Amniotic epithelial cell (primary cell): ENCODE results near the gene GET3.
"Not testable (repeated sequence)": the region's sequence is repeated elsewhere in the genome, so short reads cannot be mapped to it uniquely, and the experiment has no call there.

Experiments used
- DNase-seq: peaks from one replicate; pipeline ENCODE4 v3.0.0-alpha.2; 2010; ENCODE audit warnings: low read depth

GET3 gene

DNA sequence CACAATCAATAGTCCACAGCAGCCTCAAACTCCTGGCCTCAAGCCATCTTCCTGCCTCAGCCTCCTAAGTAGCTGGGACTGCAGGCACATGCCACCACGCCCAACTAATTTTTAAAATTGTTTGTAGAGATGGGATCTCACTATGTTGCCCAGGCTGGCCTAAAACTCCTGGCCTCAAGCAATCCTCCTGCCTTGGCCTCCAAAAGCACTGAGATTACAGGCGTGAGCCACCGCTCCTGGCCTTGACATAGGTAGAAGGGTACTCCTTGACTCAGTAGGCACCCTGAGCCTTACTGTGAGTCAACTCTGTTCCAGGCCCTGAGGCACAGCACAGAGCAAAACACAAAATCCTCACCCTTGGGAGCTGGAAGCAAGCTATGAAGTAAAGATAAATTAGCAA, 21.4 kb upstream of the GET3 start:
- no peak for DNase-seq

DNA sequence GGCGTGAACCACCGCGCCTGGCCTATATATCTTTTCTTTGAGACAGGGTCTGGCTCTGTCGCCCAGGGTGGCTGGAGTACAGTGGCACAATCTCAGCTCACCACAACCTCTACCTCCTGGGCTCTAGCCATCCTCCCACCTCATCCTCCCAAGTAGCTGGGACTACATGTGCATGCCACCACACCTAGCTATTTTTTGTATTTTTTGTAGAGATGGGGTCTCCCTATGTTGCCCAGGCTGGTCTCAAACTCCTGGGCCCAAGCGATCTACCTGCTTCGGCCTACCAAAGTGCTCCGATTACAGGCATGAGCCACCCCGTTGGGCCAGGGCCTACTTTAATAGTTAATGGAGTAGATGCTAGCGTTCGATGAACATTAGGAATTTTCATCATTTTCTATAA, 17.0 kb upstream of the GET3 start:
- no peak for DNase-seq

DNA sequence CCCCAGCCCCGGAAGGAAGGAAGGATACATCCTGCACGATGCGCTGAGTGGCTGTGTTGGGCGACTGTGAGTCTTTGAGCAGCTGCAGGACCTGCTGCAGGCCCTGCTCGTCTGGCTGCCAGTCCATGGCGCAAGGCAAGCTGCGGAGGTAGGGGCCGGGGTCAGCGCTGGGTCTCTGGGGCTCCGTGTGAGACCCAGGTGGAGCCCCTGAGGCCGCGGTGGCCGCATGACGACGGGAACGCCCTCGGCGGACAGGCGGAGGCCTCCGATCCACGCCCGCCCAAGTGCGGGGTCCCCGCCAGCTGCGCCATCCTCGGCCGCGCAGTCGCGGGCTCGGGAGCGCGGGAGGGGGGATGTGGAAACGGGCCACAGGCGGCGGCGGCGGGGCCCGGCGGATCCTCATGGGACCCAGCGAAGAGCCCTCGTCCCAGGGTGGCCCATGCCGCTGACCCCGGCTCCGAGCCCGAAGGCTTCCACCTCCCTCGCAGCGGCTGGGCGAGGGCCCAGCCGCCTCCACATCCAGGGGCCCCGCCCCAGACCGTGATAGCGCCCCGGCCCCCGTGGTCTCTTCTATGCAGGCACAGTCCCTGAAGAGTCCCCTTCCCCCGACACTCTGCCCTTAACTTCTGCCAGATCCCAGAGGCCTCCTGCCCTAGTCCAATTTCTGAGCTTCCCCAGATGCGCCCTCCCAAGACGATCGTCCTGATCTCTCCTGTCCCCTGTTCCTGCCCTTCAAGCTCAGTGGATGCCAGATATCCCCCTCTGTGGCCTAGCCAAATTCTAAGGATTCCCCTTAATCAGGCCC, 16.2 kb upstream of the GET3 start:
- DNase-seq = no peak

DNA sequence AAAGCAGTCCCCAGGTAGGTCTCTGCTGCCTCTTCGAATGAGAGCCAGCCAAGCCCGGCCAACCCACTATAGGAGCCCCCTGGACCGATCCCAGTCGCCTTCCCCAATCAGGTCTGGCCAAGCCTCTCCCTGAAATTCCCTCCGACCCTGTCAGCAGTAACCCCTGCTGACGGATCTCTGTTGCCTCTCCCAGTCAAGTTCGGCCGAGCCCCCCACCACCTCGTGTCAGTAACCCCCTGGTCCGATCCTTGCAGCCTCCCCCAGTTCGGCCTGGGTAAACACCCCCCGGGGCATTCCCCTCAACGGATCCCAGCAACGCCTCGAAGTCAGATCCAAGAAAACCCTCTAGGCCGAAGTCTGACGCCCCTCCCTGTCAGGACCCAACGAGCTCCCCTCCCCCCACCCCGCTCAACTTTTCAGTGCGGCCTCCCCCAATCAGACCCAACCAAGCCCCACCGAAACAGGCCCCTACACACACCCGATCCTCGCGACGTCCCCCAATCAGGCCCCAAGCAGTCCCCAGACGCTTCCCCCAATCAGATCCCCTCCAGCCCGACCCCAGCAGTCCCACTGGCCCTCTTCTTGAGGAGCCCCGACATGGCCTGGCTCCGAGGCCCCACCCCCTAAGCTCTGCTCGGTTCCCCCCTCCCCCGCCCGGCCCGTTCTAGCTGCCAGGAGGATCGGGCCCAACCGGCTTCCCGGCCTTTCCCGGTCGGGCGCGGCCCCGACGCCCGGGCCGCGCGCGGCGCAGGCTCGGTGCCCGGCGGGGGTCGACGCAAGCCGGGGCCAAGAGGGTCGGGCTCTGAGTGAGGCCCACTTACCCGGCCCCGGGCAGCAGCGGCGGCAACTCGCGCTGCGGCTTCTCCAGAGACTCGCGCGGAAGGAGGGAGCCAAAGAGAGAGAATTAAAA, 15.4 kb upstream of the GET3 start:
- DNase-seq = peak; percentile 64

DNA sequence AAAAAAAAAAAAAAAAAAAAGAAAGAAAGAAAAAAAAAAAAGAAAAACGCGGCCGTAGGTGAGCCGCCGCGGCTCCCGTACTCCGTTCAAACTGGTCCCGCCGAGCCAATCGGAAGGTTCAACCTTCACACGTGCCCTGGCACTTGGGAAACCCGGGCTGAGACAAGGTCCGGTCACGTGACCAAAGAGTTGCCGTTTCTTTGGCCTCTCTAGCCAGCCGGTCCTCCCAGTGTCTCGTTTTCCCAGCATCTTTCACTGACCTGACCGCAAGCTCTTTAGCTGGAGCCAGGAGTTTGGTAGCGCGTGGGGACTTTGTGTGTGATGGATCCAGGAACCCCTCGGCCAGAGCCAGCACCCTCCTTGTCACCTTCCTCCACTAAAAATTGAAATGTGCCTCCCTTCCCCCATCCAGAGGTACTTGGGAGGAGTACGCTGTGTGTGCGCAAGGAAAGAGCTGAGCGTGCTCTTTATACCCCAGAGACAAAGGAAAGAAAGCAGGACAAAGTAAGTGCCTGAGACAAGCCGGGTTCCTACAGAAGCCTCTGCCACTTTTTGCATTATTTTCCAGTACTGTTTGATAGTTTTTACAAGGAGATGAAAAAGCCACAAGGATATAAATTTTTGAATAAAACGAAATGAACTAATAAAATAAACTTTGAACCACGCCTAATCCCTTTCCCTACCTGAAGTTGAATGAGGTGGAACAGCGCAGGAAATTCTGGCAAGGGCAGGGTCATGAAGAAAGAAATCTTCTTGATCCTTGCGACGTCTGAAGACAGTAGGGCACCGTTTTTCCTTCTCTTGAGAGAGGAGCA, 14.5 kb upstream of the GET3 start:
- DNase-seq = peak; percentile 99

DNA sequence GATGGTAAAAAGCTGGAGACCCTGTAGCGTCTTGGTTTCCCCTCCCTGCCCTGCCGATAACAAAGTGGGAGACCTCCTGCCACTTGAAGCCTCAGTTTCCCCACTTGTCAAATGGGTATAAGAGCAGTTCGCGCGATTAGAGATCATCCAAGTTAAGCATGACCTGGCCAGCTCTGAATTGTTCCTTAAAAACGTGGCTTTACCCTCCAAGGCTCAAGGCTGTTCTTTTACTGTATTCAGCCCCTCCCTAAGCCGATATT, 14.0 kb upstream of the GET3 start:
- DNase-seq = no peak

DNA sequence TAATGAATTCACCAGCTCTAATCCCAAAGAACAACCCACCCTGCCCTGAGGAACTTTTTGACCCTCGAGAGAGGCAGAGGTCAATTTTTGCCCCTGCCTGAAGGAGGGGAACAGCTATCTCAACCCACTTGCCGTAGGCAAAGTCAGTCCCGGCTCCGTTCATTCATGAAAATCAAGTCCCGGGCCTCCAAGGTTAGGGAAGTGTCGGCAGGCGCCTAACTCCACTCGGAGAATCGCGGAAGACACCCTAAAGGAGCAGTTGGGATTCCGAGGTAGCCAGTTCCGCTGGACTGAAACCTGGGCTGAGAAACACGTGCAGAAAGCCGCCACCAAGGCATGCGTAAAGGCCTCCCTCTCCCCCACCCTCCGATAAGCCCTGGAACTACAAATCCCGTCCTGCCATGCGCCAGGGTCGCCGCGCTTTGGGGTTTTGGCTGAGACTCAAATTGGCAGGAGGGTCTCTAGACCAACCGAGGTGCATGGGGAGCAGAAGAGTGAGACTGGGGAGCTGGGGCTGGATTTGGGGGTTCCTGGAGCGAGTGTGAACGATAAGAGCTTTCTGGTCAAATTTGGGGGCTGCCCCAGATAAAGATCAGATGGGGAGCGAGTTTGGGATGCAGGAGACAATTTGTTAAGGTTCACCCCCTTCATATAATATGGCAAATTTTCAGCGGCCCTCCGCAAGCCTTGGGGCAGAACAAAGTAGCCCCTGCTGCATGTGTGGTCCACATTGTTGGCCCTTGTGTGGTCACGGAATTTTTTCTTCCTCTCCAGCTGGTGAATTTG, 13.5 kb upstream of the GET3 start, which contains the start of gene TNPO2:
TNPO2 (minus strand) TSS at position 292 of the 786 bp plus-strand sequence. CDS start 2,955 bp downstream, outside the sequence.
- DNase-seq = peak; percentile 57

DNA sequence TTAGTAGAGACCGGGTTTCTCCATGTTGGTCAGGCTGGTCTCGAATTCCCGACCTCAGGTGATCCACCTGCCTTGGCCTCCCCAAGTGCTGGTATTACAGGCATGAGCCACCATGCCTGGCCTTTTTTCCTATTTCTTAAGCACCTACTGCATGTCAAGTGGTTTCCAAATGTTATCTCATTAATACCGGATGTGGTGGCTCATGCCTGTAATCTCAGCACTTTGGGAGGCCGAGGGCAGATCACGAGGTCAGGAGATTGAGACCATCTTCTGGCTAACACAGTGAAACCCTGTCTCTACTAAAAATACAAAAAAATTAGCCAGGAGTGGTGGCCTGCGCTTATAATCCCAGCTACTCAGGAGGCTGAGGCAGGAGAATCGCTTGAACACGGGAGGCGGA, 11.7 kb upstream of the GET3 start:
- not testable (repeated sequence) for DNase-seq

DNA sequence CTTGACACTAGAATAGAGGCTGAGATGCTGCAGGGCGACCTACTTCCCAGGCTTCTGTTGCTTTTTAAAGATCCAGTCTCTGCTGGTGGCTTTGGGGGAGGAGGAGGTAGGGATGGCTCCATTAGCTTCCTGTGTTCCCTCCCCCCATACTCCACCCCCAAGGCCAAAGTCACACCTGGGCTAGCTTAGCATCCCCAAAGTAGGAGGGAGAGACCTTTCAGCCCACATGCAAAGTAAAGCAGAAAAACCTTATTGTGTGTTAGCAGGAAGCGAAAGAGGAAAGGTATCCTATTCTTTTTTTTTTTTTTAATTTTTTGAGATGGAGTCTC, 10.3 kb upstream of the GET3 start:
- no peak for DNase-seq

DNA sequence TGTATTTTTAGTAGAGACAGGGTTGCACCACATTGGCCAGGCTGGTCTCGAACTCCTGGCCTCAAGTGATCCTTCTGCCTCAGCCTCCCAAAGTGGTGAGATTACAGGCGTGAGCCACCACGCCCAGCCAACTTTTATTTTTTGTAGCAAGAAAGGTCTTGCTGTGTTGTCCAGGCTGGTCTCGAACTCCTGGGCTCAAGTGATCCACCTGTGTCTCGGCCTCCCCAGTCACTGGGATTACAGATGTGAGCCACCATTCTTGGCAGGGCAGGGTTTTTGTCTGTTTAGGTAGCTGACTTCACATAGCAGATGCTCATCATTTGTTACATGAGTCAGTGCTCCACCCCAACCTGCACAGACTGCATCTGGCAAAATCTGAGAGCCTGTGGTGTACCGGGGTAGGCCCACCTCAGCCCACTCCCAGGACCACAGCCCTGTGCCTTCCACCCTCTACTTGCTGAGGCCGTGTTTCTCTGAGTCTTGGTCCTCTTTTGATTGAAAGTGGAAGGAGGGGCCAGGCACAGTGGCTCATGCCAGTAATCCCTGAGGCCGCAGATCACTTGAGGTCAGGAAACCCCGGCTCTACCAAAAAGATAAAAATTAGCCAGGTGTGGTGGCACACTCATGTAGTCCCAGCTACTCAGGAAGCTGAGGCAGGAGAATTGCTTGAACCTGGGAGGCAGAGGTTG, 9.4 kb upstream of the GET3 start:
- no peak for DNase-seq

DNA sequence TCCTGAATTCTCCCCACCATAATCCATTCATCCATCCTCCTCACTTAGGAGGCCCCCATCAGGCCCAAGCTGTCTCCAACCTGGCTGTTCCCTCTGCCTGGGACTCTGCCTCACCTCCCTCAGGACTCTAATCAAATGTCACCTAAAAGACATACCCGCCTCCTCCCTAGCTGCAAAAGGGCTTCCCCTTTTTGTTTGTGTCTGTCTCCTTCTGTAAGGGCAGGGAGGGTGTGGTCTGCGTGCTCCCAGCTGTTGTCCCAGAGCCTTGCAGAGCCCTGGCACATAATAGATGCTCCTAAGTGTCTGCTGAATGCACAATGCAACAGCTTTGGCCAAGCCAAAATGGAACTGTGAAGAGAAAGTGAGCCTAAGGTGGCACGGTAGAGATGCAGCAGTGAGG, 7.2 kb upstream of the GET3 start:
- no peak for DNase-seq

DNA sequence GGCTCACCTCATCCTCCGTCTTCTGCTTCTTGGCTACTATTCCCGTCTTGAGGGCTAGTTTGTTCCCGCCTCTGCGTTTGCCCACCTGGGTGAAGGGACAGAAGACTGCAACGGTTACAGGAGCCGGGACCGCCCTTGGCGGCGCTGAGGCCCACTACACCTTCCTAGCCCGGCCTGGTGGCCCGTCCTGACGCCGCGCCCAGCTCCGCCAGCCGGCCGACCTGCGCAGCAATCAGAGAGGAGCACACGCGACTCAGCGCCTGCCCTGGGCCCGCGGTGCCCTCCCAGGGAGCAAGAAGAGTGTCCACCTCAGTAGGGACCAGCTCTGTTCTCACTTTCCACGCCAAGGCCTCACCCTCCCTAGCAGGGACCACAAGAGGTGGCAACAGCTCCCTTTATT, 6.0 kb upstream of the GET3 start:
- no peak for DNase-seq

DNA sequence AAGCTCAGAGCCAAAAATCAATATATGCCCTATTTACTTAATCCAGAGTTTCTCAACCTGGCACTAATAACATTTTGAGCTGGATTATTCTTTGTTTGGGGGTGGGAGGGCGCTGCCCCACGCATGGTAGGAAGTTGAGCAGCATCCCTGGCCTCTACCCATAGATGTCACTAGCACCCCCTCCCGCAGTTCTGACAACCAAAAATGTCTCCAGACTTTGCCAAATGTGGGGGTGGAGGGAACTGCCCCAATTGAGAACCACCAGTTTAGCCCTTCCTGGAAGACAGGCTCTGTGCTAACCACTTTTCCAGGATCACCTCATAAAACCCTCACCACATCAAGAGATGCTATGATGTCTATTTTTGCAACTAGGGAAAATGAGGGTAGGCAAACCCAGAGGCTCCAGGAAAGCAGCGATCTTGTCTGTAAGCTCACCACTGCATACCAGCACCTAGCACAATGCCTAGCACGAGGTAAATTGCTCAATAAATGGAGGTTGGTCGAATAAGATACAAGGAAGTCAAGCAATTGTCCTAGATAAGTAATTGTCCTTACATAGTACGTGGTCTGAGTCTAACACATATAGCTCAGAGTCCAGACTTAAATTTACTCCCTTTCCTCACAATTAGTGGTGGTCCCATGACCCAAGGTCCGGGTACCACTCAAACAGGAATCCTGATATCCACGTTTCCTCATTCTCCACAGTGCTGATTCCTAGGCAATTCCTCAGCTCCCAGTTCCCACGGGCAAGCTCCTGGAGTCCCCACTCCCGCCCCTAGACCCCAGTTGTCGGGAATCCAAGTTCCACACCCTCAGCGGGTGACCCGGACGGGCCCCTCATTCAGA, 3.7 kb upstream of the GET3 start:
- peak; percentile 64 for DNase-seq

DNA sequence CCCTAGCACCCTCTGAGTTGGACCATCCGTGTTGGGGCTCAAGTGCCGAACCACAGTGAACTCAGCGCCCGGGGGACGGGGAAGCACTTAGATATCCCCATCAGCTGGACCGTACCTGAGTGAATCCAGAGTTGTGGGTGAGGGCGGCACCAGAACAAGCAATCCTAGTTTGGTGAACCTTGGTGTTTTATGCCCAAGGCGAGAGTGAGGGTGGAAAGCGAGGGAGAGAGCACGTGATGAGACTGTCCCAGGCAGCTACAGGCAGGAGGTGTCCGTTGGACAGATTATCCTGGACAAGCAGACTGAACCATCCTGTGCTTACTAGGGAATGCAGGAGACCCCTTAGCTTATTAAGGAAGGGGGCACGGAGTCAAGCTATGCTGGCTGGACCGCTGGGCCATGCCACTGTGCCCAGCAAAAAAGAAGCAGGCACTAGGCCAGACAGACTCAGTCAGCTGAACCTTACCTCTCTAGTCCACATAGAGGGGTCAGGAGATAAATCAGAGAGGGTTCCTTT, 596 bp downstream of the GET3 start:
- no peak for DNase-seq

DNA sequence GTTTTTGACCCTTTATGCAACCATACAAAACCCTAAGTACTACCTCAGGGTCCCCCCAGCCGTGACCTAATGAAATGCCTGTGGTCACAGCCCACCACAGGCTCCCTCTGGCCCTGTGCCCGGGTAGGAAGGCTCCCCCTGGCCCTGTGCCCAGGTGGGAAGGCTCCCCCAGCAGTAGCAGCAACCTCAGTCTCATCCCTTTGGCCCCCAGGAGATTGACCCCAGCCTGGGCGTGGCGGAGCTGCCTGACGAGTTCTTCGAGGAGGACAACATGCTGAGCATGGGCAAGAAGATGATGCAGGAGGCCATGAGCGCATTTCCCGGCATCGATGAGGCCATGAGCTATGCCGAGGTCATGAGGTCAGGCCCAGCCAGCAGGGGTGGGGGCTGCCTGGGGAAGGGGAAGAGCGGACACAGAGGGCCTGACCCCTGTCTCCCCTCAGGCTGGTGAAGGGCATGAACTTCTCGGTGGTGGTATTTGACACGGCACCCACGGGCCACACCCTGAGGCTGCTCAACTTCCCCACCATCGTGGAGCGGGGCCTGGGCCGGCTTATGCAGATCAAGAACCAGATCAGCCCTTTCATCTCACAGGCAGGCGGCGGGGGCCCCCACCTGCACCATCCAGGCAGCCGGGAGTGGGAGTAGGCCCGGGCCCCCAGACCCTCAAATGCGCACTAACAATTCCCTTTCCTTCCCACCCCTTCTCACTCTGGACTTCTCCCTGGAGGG, 8.0 kb downstream of the GET3 start:
- DNase-seq = peak; percentile 67

DNA sequence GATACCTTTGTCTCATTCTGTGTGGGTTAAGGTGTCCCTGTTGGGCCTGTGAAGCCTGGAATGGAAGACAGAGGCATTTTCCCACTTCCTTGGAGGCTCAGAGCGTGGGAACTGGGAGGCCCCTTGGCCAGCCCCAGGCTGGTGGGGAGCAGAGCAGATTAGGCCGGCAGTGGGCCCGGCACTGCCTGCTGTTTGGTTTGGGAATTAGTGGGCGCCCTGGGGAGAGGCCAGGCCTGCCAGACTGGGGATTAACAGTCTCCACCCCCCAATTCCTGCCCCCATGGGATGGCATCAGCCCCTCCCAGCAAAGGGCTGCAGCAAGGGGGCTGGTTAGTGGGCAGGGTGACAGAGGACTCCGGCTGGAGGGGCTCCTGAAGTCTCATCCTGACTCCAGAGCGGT, 11.2 kb downstream of the GET3 start:
- DNase-seq = no peak

DNA sequence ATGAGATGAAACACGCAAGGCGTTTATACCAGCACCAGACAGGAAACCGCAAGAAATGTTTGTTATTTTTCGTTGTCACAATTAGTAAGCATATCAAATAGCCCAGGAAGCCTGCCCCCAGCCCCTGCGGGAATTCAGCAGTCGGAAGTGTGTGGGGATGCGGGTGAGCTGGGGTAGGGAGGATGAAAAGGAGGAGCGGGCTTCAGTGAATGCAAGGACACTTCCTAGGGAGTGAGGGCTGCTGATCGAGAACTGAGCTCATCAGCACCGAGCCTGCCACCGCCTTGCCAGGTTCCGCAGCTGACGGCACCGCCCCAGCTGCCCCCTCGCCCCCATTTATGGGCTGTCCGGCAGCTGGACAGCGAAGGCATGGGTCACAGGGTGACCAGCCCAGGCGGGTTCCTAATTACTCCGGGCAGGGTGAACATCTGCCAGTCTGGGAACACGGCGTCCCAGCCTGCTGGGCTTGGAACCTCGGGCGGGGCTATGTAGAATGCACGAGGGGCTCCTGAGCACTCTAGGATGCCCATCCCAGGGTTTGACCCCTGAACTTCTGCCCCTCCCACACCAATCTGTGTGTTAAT, 12.7 kb downstream of the GET3 start:
- peak; percentile 16 for DNase-seq

DNA sequence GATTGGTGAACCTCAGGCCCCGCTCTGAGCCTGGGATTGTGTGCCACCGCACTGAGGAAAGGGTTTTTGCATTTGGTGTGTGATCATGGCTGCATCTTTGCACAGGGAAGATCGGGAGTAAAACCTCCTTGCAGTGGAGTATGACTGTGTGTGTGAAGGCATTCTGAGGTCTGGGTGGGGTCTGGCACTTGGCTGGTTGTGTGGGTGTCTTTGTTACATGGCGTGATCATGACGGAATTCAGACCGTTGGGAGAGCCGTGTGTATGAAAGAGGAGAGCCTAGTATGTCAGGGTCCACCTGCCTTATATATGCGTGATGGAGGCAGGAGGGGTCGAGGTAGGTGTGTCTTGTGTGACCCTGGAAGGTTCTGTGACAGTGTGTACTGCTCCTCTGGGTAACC, 13.6 kb downstream of the GET3 start:
- DNase-seq = no peak

DNA sequence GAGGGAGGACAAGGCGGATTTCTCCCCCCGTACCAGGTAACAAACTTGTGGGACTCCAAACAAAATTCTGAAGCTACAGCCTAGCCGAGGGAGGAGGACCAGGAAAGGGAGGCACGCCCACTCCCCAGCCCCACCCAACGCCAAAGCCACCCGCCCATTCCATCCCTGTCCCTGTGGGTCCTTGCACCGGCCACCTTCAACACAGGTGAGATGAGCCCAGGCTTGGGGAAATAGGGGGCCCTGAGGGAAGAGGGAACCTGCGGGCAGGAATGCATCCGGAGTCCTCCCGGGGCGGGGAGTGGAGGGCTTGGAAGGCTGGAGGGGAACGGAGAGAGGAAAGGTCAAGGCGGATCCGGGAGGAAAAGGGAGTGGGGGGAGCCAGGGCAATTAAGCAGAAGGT, 14.3 kb downstream of the GET3 start, which contains the start of gene BEST2:
BEST2 (plus strand) TSS at position 157 of the 400 bp plus-strand sequence. CDS start 802 bp downstream, outside the sequence.
- no peak for DNase-seq
